Measurements from ENCODE around the gene LINC00305.

GRCh38 chr18:64082054-64082453 is 66.8 kb downstream of the LINC00305 start:
- TF ChIP-seq CTCF (conservative IDR thresholded peaks at IDR 0.05; ENCODE audit: low read length) (no peak), EZH2phosphoT487 (IDR thresholded peaks at IDR 0.05; ENCODE audit: borderline replicate concordance, low read depth, low read length) (no peak)

Measured in OCI-LY7 (cell line).